GM10248 (cell line): Measurements from ENCODE around the gene PPARA.
"Not testable (repeated sequence)": the region's sequence is repeated elsewhere in the genome, so short reads cannot be mapped to it uniquely, and the experiment has no call there.

Source experiments
- CTCF ChIA-PET: fragments of 300-600 bp; sonication (Branson Sonifier 250); formaldehyde crosslinking; extraction: SDS; loops from one replicate; lab custom pipeline; 2021; ENCODE audit warnings: antibody characterized with exemption; lab: Yijun Ruan, JAX
- POLR2A ChIA-PET: fragments of 350-650 bp; sonication (Branson Sonifier 250); formaldehyde crosslinking; extraction: SDS; loops from one replicate; lab custom pipeline; 2020; ENCODE audit warnings: antibody characterized with exemption; lab: Yijun Ruan, JAX
- DNase-seq: peaks from one replicate; pipeline ENCODE4 v3.0.0; 2012; ENCODE audit errors: extremely low spot score
- TF ChIP-seq, protein P1 (sequence below): IDR thresholded peaks from 2 replicates; pipeline ENCODE4 v1.5.1; 2012; ENCODE audit warnings: mild to moderate bottlenecking, low read depth; ENCODE audit errors: extremely low read depth, missing control alignments, control extremely low read depth

Gene PPARA

DNA sequence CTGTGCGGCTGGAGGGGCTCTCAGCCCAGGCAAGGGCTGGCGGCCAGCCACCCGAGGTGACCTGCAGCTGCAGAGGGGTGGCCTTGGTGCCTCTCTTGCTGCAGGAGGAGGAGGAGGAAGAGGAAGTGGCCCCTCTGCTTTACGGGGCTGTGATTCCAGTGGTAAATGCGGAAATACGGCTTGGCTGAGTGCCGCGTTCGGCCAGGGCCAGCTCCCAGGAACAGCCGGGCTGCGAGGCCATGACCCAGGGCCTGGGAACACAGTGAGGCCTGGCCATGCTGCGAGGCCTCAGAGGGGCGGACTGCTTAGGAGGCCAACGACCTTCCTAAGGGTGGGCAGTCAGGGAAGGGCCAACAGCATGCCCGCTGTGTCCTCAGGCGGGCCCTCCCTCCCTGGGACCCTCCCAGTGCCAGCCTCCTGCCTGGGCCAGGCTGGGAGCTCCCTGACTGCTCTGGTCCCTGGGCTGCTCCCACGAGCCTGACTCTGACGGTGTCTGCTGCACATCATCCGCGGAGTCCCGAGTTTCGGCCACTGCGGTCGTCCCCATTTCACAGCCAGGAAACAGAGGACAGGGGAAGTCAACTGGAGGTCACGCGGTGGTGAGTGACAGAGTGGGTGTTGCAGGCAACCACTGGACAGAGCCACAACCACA lies 20.8 kb upstream of the PPARA start:
- DNase-seq = no peak
- POLR2A ChIA-PET = interaction anchor here (0.5 kb wide), 1 partner anchor 10 kb away, joined by 6 read pairs; no protein-coding TSS in a partner anchor

GRCh38 chr22:46131151-46131587 lies 19.2 kb upstream of the PPARA start:
- no peak for DNase-seq

More for the DNA sequence above, 20.8 kb upstream of the PPARA start:
- CTCF ChIA-PET = interaction anchor here (1.4 to 2.0 kb wide), 2 partner anchors 13 to 123 kb away, joined by 3 to 7 read pairs; no protein-coding TSS in a partner anchor
- TF ChIP-seq, protein P1, sequence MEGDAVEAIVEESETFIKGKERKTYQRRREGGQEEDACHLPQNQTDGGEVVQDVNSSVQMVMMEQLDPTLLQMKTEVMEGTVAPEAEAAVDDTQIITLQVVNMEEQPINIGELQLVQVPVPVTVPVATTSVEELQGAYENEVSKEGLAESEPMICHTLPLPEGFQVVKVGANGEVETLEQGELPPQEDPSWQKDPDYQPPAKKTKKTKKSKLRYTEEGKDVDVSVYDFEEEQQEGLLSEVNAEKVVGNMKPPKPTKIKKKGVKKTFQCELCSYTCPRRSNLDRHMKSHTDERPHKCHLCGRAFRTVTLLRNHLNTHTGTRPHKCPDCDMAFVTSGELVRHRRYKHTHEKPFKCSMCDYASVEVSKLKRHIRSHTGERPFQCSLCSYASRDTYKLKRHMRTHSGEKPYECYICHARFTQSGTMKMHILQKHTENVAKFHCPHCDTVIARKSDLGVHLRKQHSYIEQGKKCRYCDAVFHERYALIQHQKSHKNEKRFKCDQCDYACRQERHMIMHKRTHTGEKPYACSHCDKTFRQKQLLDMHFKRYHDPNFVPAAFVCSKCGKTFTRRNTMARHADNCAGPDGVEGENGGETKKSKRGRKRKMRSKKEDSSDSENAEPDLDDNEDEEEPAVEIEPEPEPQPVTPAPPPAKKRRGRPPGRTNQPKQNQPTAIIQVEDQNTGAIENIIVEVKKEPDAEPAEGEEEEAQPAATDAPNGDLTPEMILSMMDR = no peak

DNA sequence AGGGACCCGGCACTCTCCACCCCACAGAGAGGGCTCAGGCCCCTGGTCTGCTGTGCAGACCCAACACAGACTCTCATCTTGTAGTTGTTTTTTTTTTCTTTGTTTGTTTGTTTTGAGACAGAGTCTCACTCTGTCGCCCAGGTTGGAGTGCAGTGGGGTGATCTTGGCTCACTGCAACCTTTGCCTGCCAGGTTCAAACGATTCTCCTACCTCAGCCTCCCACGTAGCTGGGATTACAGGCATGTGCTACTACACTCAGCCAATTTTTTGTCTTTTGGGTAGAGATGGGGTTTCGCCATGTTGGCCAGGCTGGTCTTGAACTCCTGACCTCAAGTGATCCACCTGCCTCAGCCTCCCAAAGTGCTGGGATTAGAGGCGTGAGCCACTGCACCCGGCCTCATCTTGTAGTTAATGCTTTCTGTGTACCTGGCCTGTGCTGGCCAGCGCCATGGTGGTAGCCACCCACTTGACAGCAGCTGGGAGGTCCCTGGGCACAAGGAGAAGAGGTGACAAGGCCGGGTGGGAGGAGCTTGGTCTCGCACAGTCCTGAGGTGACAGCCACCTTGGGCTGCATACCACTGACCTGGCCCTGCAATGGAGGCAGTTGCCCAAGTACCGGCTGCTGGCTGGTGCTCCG lies 18.0 kb upstream of the PPARA start:
- POLR2A ChIA-PET, DNase-seq: not testable (repeated sequence)
- CTCF ChIA-PET = interaction anchor here (0.7 to 4.3 kb wide), 6 partner anchors 11 to 182 kb away, joined by 3 to 24 read pairs (median 4); no protein-coding TSS in a partner anchor

More at GRCh38 chr22:46131151-46131587, 19.2 kb upstream of the PPARA start:
- ChIA-PET POLR2A (no interaction called here), CTCF (interaction anchor here (0.9 to 4.3 kb wide), 2 partner anchors 9 to 14 kb away, joined by 4 to 24 read pairs; no protein-coding TSS in a partner anchor)
- TF ChIP-seq, protein P1 = no peak

GRCh38 chr22:46132830-46133587 lies 17.3 kb upstream of the PPARA start:
- TF ChIP-seq, protein P1 = no peak
- no peak for DNase-seq
- ChIA-PET POLR2A (no interaction called here), CTCF (interaction anchor here (0.7 to 4.3 kb wide), 6 partner anchors 8 to 181 kb away, joined by 3 to 24 read pairs (median 4); no protein-coding TSS in a partner anchor)

- DNase-seq = no peak
- POLR2A ChIA-PET = no interaction called here
- TF ChIP-seq, protein P1 = no peak
- CTCF ChIA-PET = interaction anchor here (1.0 to 4.3 kb wide), 4 partner anchors 8 to 128 kb away, joined by 3 to 24 read pairs (median 4); no protein-coding TSS in a partner anchor
Observed at GRCh38 chr22:46133588-46133855, 16.8 kb upstream of the PPARA start.

GRCh38 chr22:46134111-46134705 lies 16.1 kb upstream of the PPARA start:
- no peak for DNase-seq
- POLR2A ChIA-PET = interaction anchor here (0.6 kb wide), 1 partner anchor 109 kb away, joined by 3 read pairs; no protein-coding TSS in a partner anchor
- CTCF ChIA-PET = interaction anchor here (1.0 to 4.3 kb wide), 3 partner anchors 9 to 17 kb away, joined by 3 to 24 read pairs (median 3); no protein-coding TSS in a partner anchor
- TF ChIP-seq, protein P1 = no peak
